Measurements from ENCODE around the gene TRIM47.
A peak's percentile ranks its signal among the peaks of the same experiment; 100 is the strongest.
"Not testable (repeated sequence)": the region's sequence is repeated elsewhere in the genome, so short reads cannot be mapped to it uniquely, and the experiment has no call there.

TRIM47 gene

GRCh38 chr17:75869282-75870141 lies 8.9 kb downstream of the TRIM47 start:
- no peak for DNase-seq (ENCODE audit: low read depth)

GRCh38 chr17:75868730-75869281 lies 9.6 kb downstream of the TRIM47 start:
- DNase-seq (ENCODE audit: low read depth): not testable (repeated sequence)

- not testable (repeated sequence) for DNase-seq (ENCODE audit: low read depth)
Observed at GRCh38 chr17:75865404-75866188, 12.8 kb downstream of the TRIM47 start.

- DNase-seq (ENCODE audit: low read depth): not testable (repeated sequence)
Observed at GRCh38 chr17:75864887-75865286, 13.5 kb downstream of the TRIM47 start.

GRCh38 chr17:75864448-75864871 lies 13.9 kb downstream of the TRIM47 start:
- no peak for DNase-seq (ENCODE audit: low read depth)

GRCh38 chr17:75861927-75862317 lies 16.5 kb downstream of the TRIM47 start:
- DNase-seq (ENCODE audit: low read depth): no peak

- not testable (repeated sequence) for DNase-seq (ENCODE audit: low read depth)
Observed at GRCh38 chr17:75859358-75859757, 19.0 kb downstream of the TRIM47 start.

- no peak for DNase-seq (ENCODE audit: low read depth)
Observed at GRCh38 chr17:75856062-75856756, 22.2 kb downstream of the TRIM47 start.

- DNase-seq (ENCODE audit: low read depth): peak; percentile 95
Observed at GRCh38 chr17:75855310-75856061, 22.9 kb downstream of the TRIM47 start, which contains the start of gene WBP2. TSS of gene WBP2 (minus strand) at chr17:75855335. CDS start at chr17:75855297, 38 bp downstream.

GRCh38 chr17:75854881-75855309 lies 23.5 kb downstream of the TRIM47 start:
- peak; percentile 54 for DNase-seq (ENCODE audit: low read depth)

GRCh38 chr17:75854101-75854748 lies 24.2 kb downstream of the TRIM47 start:
- DNase-seq (ENCODE audit: low read depth): no peak

- no peak for DNase-seq (ENCODE audit: low read depth)
Observed at GRCh38 chr17:75853433-75853832, 24.9 kb downstream of the TRIM47 start.

- DNase-seq (ENCODE audit: low read depth): not testable (repeated sequence)
Observed at GRCh38 chr17:75851693-75851991, 26.7 kb downstream of the TRIM47 start.

GRCh38 chr17:75850928-75851692 lies 27.3 kb downstream of the TRIM47 start:
- no peak for DNase-seq (ENCODE audit: low read depth)

GRCh38 chr17:75849724-75850123 lies 28.7 kb downstream of the TRIM47 start:
- DNase-seq (ENCODE audit: low read depth): no peak

GRCh38 chr17:75849279-75849646 lies 29.1 kb downstream of the TRIM47 start:
- no peak for DNase-seq (ENCODE audit: low read depth)

GRCh38 chr17:75848523-75849278 lies 29.7 kb downstream of the TRIM47 start:
- peak; percentile 87 for DNase-seq (ENCODE audit: low read depth)

GRCh38 chr17:75847614-75848522 lies 30.5 kb downstream of the TRIM47 start:
- no peak for DNase-seq (ENCODE audit: low read depth)
